NCI-H2227 (cell line): ENCODE data around the gene ABCA2.

Experiments used
- DNase-seq: peaks from one replicate; lab custom pipeline; 2025; ENCODE audit not compliant: unreplicated experiment; lab: John Stamatoyannopoulos, UW

The ABCA2 gene

GRCh38 chr9:137000177-137000930 lies 27.7 kb downstream of the ABCA2 start:
- DNase-seq = no peak

- no peak for DNase-seq
These were observed 30.2 kb downstream of the ABCA2 start for GRCh38 chr9:136997830-136998234.

GRCh38 chr9:136997371-136997770 lies 30.7 kb downstream of the ABCA2 start:
- no peak for DNase-seq

GRCh38 chr9:136996361-136997292 lies 31.4 kb downstream of the ABCA2 start, which contains the start of gene CLIC3:
Gene CLIC3, minus strand, starts transcription at chr9:136996568. Its CDS starts 25 bp downstream, at chr9:136996543.
- no peak for DNase-seq

GRCh38 chr9:136995772-136996311 lies 32.2 kb downstream of the ABCA2 start:
- no peak for DNase-seq

- no peak for DNase-seq
These were observed 32.7 kb downstream of the ABCA2 start for GRCh38 chr9:136995362-136995761.

GRCh38 chr9:136994888-136995230 lies 33.2 kb downstream of the ABCA2 start:
- no peak for DNase-seq

GRCh38 chr9:136994180-136994887 lies 33.7 kb downstream of the ABCA2 start:
- DNase-seq = no peak

GRCh38 chr9:136992819-136993369 lies 35.1 kb downstream of the ABCA2 start:
- no peak for DNase-seq

GRCh38 chr9:136991993-136992818 lies 35.8 kb downstream of the ABCA2 start, which contains the start of gene PAXX:
Gene PAXX, plus strand, starts transcription at chr9:136992422. Its CDS starts 22 bp downstream, at chr9:136992444.
- peak; percentile 80 for DNase-seq

GRCh38 chr9:136990242-136990911 lies 37.7 kb downstream of the ABCA2 start:
- no peak for DNase-seq

GRCh38 chr9:136988872-136989271 lies 39.2 kb downstream of the ABCA2 start:
- DNase-seq = no peak

GRCh38 chr9:136985853-136986252 lies 42.2 kb downstream of the ABCA2 start:
- DNase-seq = no peak

GRCh38 chr9:136985027-136985602 lies 42.9 kb downstream of the ABCA2 start:
- no peak for DNase-seq

GRCh38 chr9:136984464-136985026 lies 43.5 kb downstream of the ABCA2 start:
- DNase-seq = no peak

- DNase-seq = no peak
These were observed 44.3 kb downstream of the ABCA2 start for GRCh38 chr9:136983656-136984314.

GRCh38 chr9:136983167-136983566 lies 44.9 kb downstream of the ABCA2 start:
- no peak for DNase-seq
